DND-41 (cell line): ENCODE results near the gene TSPAN17.

ENCODE experiments used
- CTCF ChIP-seq: IDR thresholded peaks from 2 replicates; pipeline ENCODE4 v1.5.1; 2012; ENCODE audit warnings: borderline replicate concordance, low read length, moderate library complexity, mild to moderate bottlenecking; ENCODE audit not compliant: poor library complexity, severe bottlenecking; ENCODE audit errors: extremely low read depth
- EZH2 ChIP-seq: IDR thresholded peaks from 3 replicates; pipeline ENCODE4 v1.6.1; 2012; ENCODE audit warnings: borderline replicate concordance, low read depth, mild to moderate bottlenecking, moderate library complexity, low read length, inconsistent platforms; ENCODE audit not compliant: severe bottlenecking

- TF ChIP-seq CTCF = no peak
- no peak for TF ChIP-seq EZH2
Observed at GRCh38 chr5:176665517-176665916, 18.2 kb downstream of the TSPAN17 start.
